ENCODE measurements around the gene SSBP2.

DNA sequence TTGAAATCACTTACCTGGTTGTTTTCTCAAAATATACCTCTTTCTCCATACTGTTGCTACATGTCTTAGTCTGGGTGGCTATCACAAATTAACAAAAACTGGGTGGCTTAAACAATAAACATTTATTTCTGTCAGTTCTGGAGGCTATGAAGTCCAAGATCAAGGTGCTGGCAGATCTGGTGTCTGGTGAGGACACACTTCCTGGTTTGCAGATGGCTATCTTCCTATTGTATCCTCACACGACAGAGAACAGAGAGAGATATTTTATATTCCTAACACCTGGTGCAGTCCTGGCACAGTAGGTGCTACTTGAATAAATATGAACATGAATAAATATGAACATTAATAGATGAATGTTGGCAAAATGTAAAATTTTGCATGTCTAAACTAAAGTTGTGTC, 192.7 kb downstream of the SSBP2 start:
- no peak for TF ChIP-seq EZH2 (IDR thresholded peaks at IDR 0.05; ENCODE audit: borderline replicate concordance, low read depth, low read length, severe bottlenecking)
- TF ChIP-seq, protein P1, sequence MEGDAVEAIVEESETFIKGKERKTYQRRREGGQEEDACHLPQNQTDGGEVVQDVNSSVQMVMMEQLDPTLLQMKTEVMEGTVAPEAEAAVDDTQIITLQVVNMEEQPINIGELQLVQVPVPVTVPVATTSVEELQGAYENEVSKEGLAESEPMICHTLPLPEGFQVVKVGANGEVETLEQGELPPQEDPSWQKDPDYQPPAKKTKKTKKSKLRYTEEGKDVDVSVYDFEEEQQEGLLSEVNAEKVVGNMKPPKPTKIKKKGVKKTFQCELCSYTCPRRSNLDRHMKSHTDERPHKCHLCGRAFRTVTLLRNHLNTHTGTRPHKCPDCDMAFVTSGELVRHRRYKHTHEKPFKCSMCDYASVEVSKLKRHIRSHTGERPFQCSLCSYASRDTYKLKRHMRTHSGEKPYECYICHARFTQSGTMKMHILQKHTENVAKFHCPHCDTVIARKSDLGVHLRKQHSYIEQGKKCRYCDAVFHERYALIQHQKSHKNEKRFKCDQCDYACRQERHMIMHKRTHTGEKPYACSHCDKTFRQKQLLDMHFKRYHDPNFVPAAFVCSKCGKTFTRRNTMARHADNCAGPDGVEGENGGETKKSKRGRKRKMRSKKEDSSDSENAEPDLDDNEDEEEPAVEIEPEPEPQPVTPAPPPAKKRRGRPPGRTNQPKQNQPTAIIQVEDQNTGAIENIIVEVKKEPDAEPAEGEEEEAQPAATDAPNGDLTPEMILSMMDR (IDR thresholded peaks at IDR 0.05; ENCODE audit: borderline replicate concordance, extremely low read depth, low read length, poor library complexity, severe bottlenecking): no peak
